Right cardiac atrium (tissue), 5 donors: ENCODE measurements around the gene DAAM1. TPM values are rescaled to one million over a fixed set of nuclear protein-coding genes. Genes with fewer than 3 reads are reported as not detected.
A peak's percentile ranks its signal among the peaks of the same experiment; 100 is the strongest.

Source experiments
- ATAC-seq, 2 donors: fragments of 200-7000 bp; cut with Tn5 transposase; one replicate each; pipeline versions ENCODE4 v1.8.0 to v1.9.1; 2020; ENCODE audit warnings: moderate library complexity in 2 of 2, mild to moderate bottlenecking in 1 of 2
- DNase-seq, 3 donors: peaks; one replicate each; pipeline ENCODE4 v3.0.0-alpha.2; 2020
- H3K27ac ChIP-seq: one replicate; pipeline ENCODE4 v1.5.1; 2013; ENCODE audit warnings: mild to moderate bottlenecking, low read length, control low read depth, moderate library complexity
- H3K27me3 ChIP-seq: one replicate; pipeline ENCODE4 v1.6.1; 2013; ENCODE audit not compliant: control insufficient read depth, insufficient read depth
- H3K4me1 ChIP-seq: one replicate; pipeline ENCODE4 v1.6.1; 2013; ENCODE audit warnings: low read length; ENCODE audit not compliant: control insufficient read depth, insufficient read depth
- H3K4me3 ChIP-seq: one replicate; pipeline ENCODE4 v1.5.1; 2013; ENCODE audit warnings: low read length, control low read depth
- H3K9me3 ChIP-seq: one replicate; pipeline ENCODE4 v1.6.1; 2013; ENCODE audit warnings: low read length; ENCODE audit not compliant: control insufficient read depth
- WGBS: extraction: QIAGEN DNeasy Blood & Tissue Kit; methylation state at CpG from one replicate; pipeline ENCODE4 v1.1.7; 2013; 5-methylcytosine and 5-hydroxymethylcytosine counted together
- intact Hi-C, 4 donors: fragments of 100-400 bp; cut with DNase I; formaldehyde crosslinking; loops; one replicate each; pipeline versions ENCODE4 v1.11.0 to v1.14.0; 2022 to 2023
- polyA plus RNA-seq: library from polyadenylated mRNA; stranded (reverse); fragments of 200-250 nt; gene quantifications from one replicate; pipeline ENCODE4 v1.2.3, GENCODE V29; 2013
- total RNA-seq, 4 donors: library from RNA; stranded (reverse); fragmentation: NEBNext Ultra II Directional; extraction: Animal tissue kit (Norgen Biotek cat#: 25700); gene quantifications; one replicate each; pipeline ENCODE4 v1.2.1, GENCODE V29; 2021
- donor health status: healthy with polysubstance abuse.
- donor health status: DM: no; HTN: yes; CAD: no.
- donor health status: DM: no; HTN: no; CAD: no.
- donor health status: DM: no; HTN: yes; CAD: no; lungs with severe emphysema.
- donor health status: DM: yes; HTN: yes; CAD: no.

DAAM1 gene
- total and polyA plus RNA-seq, 5 donors: 30.7 to 152 (median 107) TPM

GRCh38 chr14:59341858-59342477 lies 153.5 kb downstream of the DAAM1 start:
- Histone ChIP-seq H3K4me1 (peaks cover 12% of the 10 kb centered on the region), H3K27ac (peak overlapping the region; percentile 90), H3K27me3 (no peaks in the 10 kb centered on the region), H3K4me3 (no peak overlapping the region), H3K9me3 (no peaks in the 10 kb centered on the region)
- ATAC-seq (no peak), DNase-seq (no peak)
- WGBS: 74% methylated on average over 4 of the region's 4 CpGs
- intact Hi-C loops: loop anchor here in 2 of 4 donors (10.0 kb wide), 2 partner anchors 93 to 103 kb away; no protein-coding TSS in a partner anchor

GRCh38 chr14:59342516-59343484 lies 154.3 kb downstream of the DAAM1 start:
- H3K9me3 ChIP-seq: no peaks in the 10 kb centered on the region
- intact Hi-C loops: loop anchor here in 2 of 4 donors (10.0 kb wide), 2 partner anchors 92 to 102 kb away; no protein-coding TSS in a partner anchor
- no peaks in the 10 kb centered on the region for H3K27me3 ChIP-seq
- ATAC-seq: peak; percentile 80 to 84
- H3K27ac ChIP-seq: peak overlapping the region; percentile 88
- H3K4me1 ChIP-seq: peaks cover 7% of the 10 kb centered on the region
- 65% methylated on average over 11 of the region's 11 CpGs for WGBS
- peak; percentile 46 to 74 (median 70) for DNase-seq
- H3K4me3 ChIP-seq: no peak overlapping the region

GRCh38 chr14:59343585-59343984 lies 155.1 kb downstream of the DAAM1 start:
- Histone ChIP-seq H3K27ac (peak overlapping the region; percentile 88), H3K9me3 (no peaks in the 10 kb centered on the region), H3K27me3 (no peaks in the 10 kb centered on the region), H3K4me1 (peaks cover 5% of the 10 kb centered on the region), H3K4me3 (no peak overlapping the region)
- DNase-seq: peak in 2 of 3 donors; percentile 64 to 66
- peak; percentile 9 to 22 for ATAC-seq
- 56% methylated on average over 3 of the region's 3 CpGs for WGBS
- intact Hi-C loops: loop anchor here in 2 of 4 donors (10.0 kb wide), 2 partner anchors 91 to 101 kb away; no protein-coding TSS in a partner anchor

- WGBS: 83% methylated on average over 4 of the region's 4 CpGs
- H3K4me1 ChIP-seq: peaks cover 7% of the 10 kb centered on the region
Observed at GRCh38 chr14:59344016-59344415, 155.5 kb downstream of the DAAM1 start.

GRCh38 chr14:59344691-59345455 lies 156.4 kb downstream of the DAAM1 start:
- H3K4me3 ChIP-seq: no peak overlapping the region
- DNase-seq (no peak), ATAC-seq (peak in 1 of 2 donors; percentile 39)
- peaks cover 9% of the 10 kb centered on the region for H3K4me1 ChIP-seq
- no peaks in the 10 kb centered on the region for H3K9me3 ChIP-seq
- intact Hi-C loops: loop anchor here in 2 of 4 donors (10.0 kb wide), 2 partner anchors 90 to 100 kb away; no protein-coding TSS in a partner anchor
- H3K27me3 ChIP-seq: no peaks in the 10 kb centered on the region
- WGBS: 69% methylated on average over 10 of the region's 10 CpGs
- no peak overlapping the region for H3K27ac ChIP-seq

More at GRCh38 chr14:59344016-59344415, 155.5 kb downstream of the DAAM1 start:
- no peaks in the 10 kb centered on the region for H3K27me3 ChIP-seq
- H3K4me3 ChIP-seq: no peak overlapping the region
- no peaks in the 10 kb centered on the region for H3K9me3 ChIP-seq
- H3K27ac ChIP-seq: peak overlapping the region; percentile 88
- no peak for ATAC-seq
- DNase-seq: no peak
- intact Hi-C loops: loop anchor here in 2 of 4 donors (10.0 kb wide), 2 partner anchors 91 to 101 kb away; no protein-coding TSS in a partner anchor

GRCh38 chr14:59346329-59346728 lies 157.9 kb downstream of the DAAM1 start:
- Histone ChIP-seq H3K27ac (no peak overlapping the region), H3K27me3 (no peaks in the 10 kb centered on the region), H3K4me3 (no peak overlapping the region), H3K4me1 (peaks cover 11% of the 10 kb centered on the region), H3K9me3 (no peaks in the 10 kb centered on the region)
- intact Hi-C loops: loop anchor here in 2 of 4 donors (10.0 kb wide), 2 partner anchors 88 to 98 kb away; no protein-coding TSS in a partner anchor
- 99% methylated on average over 1 of the region's 1 CpG for WGBS
- no peak for DNase-seq
- no peak for ATAC-seq

- H3K4me3 ChIP-seq: no peak overlapping the region
- no peak overlapping the region for H3K27ac ChIP-seq
- 33% methylated on average over 5 of the region's 5 CpGs for WGBS
- intact Hi-C loops: loop anchor here in 2 of 4 donors (10.0 kb wide), 2 partner anchors 88 to 98 kb away; no protein-coding TSS in a partner anchor
- no peaks in the 10 kb centered on the region for H3K9me3 ChIP-seq
- DNase-seq (no peak), ATAC-seq (no peak)
- peaks cover 11% of the 10 kb centered on the region for H3K4me1 ChIP-seq
- no peaks in the 10 kb centered on the region for H3K27me3 ChIP-seq
Observed at GRCh38 chr14:59346796-59347510, 158.5 kb downstream of the DAAM1 start.

- Histone ChIP-seq H3K27ac (peak overlapping the region; percentile 71), H3K4me1 (peaks cover 11% of the 10 kb centered on the region), H3K27me3 (no peaks in the 10 kb centered on the region), H3K9me3 (no peaks in the 10 kb centered on the region), H3K4me3 (no peak overlapping the region)
- intact Hi-C loops: loop anchor here in 2 of 4 donors (10.0 kb wide), 2 partner anchors 87 to 97 kb away; no protein-coding TSS in a partner anchor
- WGBS: 44% methylated on average over 5 of the region's 5 CpGs
- ATAC-seq (no peak), DNase-seq (no peak)
Observed at GRCh38 chr14:59347511-59347900, 159.0 kb downstream of the DAAM1 start.

GRCh38 chr14:59347915-59348314 lies 159.4 kb downstream of the DAAM1 start:
- Histone ChIP-seq H3K4me3 (no peak overlapping the region), H3K4me1 (peaks cover 11% of the 10 kb centered on the region), H3K27me3 (no peaks in the 10 kb centered on the region), H3K9me3 (no peaks in the 10 kb centered on the region), H3K27ac (no peak overlapping the region)
- intact Hi-C loops: loop anchor here in 2 of 4 donors (10.0 kb wide), 2 partner anchors 87 to 97 kb away; no protein-coding TSS in a partner anchor
- DNase-seq (no peak), ATAC-seq (no peak)
- 86% methylated on average over 3 of the region's 3 CpGs for WGBS
